ENCODE results near the gene C19orf85.

C19orf85 gene

DNA sequence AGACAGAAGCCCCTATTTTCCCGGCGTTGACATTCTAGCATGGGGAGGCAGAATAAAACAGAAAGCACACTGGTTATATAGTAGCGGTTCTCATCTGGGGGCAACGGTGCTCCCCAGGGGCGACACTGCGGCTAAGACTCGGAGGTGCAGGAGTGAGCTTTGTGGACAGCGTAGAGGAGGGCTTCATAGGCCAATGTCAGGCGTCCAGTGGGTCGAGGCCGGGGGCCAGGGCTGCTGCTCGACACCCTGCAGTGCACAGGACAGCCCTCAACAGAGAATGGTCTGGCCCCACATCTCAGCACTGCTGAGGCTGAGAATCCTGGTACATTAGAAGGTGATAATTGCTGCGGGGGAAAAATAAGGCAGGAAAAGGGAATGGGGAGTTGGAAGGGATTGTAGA is 13.4 kb upstream of the C19orf85 start:
- no peak for DNase-seq (ENCODE audit: low read depth)

DNA sequence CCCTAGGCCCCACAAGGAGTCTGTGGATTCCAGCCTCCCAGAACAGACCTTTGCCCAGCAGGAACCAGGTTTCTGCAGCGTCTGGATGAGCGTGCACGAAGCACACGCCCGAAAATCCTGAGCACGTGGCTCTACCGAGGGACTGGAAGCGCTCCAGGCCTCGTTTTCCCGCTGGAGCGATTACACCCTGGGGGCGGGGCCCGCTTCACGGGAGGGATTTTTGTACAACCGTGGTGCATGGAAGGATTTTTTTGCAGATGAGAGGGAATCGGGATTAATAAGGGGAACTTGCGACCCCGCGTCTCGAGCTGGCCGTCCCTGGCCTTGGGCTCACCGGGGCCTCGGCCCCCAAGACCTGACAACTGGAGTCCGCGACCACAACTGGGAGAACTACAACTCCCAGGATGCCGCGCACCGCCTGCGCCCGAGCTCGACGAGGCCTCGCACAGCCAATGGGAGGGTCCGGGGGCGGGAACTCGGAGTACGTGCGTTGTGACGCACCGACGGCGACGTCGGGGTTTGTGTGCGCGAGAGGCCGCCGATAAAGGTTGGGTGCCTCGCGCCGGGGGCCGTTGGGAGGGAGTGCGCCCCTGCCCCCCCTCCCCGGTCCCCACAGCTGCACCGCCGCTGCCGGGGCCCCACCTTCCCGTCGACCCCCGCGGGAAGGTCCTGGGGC is 11.7 kb upstream of the C19orf85 start, which contains the start of gene ZNF628:
ZNF628 (plus strand) TSS at position 518 of the 676 bp plus-strand sequence. CDS start 3,294 bp downstream, outside the sequence.
- DNase-seq (ENCODE audit: low read depth): peak; percentile 95

DNA sequence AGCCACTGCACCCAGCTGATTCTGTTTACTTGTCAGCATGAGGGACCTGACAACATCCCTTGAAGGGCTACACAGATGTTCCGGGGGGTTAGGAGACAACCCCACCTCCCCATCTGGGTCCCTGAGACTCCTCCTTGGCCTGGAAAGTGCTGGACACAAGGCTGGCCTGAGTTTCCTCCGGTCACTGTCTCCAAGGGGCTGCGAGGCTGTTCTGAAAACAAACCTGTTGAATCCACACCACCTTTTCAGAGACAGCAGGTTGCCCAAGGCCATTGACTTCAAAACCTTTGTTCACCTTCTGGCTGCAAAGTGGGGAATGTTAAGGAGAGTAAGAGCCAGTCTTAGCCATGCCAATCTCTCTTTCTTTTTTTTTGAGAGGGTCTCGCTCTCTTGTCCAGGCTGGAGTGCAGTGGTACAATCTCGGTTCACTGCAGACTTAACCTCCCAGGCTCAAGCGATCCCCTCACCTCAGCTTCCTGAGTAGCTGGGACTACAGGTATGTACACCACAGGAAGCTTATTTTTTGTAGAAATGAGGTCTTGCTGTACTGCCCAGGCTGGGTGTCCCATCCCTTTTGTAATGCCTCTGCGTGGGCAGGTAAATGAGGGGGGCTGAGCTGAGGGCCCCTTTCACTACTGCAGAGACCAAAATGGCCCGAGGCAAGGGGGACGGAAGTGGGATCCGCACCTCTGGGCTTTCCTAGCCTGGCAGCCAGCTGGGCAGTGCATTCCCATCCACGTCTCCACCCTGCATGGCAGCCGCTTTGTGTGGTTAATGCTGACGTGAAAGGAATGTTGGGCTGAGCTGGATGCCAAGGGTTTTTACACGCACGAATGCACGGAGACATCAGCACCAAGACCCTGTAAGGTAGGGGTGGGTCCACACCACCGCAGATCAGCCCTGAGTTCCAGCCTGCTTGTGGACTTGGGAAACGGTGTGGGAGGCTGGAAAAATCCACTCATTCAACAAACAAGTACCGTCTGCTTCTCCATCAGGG is 10.0 kb upstream of the C19orf85 start:
- DNase-seq (ENCODE audit: low read depth): no peak

DNA sequence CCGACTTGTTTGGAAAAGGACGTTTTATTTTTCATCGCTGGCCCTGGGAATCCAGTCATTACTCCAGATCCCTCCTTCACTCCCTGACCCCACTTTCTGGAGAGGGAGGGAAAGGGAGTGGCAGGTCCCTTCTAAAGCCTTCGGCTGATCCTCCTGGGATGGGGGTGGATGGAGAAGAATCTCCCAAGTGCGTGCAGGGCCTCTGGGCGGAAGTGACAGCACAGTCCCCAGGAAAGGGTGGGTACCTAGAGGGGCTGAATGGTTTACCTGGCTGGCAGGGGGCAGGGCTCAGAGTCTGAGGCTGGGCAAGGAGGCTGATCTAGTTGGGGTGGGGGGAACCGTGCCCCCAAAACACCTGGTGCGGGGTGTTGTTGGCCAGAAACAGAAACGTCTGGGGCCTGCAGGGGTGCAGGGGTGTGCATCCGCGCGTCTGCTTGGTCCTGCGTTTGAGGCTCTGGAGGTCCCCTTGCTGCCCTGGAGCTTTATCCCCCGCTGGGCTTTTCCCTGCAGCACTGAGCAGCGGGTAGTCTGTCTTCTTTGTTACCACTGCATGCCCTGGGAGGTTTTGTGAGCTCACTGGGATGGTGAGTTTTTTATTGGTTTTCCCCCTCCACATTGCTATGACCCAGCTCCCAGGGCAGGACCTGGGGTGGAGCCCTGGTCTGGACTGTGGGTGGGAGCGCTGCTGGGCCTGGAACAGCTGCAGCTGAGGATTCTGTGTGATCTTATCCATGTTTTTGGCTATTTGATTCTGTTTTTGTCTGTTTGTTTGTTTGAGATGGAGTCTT is 8.9 kb upstream of the C19orf85 start:
- no peak for DNase-seq (ENCODE audit: low read depth)

DNA sequence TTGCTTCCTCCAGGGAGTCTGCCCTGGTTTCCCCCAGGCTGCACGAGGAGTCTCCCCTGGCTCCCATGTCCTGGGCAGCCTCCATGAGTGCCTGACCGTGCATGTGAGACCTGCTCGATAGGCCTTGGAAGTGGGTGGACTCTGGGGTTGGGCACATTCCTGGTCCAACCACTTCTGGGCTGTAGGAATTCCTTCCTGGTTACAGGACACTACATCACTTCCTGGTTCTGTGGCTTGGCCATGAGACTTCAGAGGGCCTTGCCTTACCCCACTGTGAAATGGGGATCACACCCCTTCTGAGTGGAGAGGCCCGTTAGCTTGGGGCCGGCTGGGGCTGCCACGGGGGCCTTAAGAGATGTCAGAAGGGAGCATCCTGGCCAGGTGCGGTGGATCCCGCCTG is 7.9 kb upstream of the C19orf85 start:
- DNase-seq (ENCODE audit: low read depth): no peak

DNA sequence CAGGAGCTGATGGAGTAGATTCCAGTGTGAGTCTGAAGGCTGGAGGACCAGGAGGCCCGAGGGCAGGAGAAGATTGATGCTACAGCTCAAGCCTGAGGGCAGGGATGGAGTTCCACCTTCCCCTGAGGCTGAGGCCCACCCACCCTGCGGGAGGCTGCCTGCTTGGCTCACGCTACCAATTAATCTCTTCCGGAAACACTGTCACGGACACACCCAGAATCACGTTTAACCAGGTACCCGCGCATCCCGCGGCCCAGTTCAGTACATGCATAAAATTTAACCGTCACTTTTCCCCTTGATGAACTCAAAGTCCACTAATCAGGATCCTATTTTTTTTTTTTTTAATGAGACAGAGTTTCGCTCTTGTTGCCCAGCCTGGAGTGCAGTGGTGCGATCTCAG is 6.7 kb upstream of the C19orf85 start:
- DNase-seq (ENCODE audit: low read depth): no peak

DNA sequence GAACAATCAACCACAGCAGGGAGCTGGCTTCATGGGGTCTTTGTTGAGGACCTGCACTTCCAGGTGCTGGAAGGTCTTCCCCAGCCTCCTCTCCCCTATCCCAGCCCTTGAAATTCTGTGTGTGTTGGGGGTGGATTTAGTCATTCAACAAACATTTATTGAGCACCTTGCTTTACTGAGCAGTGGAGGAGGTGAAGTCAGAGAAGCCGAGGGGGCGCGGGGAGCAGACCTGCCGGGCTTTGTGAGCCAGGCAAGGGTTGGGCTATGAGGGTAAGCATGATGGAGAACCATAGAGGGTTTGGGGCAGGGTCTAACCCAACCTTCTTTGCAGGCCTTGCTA is 3.5 kb upstream of the C19orf85 start:
- no peak for DNase-seq (ENCODE audit: low read depth)

DNA sequence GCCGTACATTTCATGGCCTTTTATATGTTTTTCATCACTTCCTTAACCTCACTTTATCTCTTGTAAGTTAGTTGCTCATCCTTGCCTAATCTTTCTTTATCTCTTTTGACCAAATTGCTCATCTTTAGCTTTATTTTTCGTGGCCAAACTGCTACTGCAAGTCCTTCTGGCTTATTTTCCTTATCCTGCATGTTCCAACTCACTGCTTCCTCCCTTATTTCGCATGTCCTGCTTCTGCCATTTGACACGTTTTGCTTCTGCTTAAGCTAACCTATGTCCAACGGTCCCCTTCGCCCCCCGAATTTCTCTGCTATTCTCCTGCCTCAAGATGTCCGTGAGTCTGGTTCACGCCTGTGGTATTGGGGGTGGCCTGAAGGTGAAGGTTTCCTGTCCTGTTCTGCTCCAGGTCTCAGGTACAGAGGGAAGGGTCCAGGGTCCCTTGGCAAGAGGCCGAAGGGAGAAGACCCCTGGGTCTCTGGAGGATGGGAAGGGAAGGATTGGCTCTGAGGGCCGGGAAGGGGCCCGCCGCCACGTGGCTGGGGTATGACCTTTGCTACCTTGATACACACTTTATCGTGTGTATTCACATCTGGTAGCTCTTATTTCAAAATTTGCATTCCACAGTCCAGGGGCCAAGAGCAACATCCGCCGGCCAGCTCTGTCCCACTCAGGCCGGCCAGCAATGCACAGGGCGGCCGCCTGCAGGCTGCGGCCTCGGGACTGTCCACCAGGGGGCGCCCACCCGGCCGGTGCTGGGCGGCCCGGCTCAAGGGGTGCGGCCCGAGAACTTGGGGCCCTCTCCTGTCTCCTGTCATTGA is 2.9 kb upstream of the C19orf85 start:
- peak; percentile 44 for DNase-seq (ENCODE audit: low read depth)

DNA sequence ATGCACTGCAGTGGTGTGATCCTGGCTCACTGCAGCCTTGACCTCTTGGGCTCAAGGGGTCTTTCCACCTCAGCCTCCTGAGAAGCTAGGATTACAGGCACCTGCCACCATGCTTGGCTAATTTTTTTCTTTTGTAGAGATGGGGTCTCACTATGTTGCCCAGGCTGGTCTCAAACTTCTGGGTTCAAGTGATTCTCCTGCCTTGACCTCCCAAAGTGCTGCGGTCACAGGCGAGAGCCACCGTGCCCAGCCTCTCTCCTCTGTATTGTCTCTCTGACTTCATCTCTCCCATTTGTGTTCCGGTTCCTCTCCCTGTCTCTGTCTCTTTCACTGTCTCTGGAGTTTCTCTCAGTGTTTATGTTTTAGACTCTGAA is 1.7 kb upstream of the C19orf85 start:
- no peak for DNase-seq (ENCODE audit: low read depth)

DNA sequence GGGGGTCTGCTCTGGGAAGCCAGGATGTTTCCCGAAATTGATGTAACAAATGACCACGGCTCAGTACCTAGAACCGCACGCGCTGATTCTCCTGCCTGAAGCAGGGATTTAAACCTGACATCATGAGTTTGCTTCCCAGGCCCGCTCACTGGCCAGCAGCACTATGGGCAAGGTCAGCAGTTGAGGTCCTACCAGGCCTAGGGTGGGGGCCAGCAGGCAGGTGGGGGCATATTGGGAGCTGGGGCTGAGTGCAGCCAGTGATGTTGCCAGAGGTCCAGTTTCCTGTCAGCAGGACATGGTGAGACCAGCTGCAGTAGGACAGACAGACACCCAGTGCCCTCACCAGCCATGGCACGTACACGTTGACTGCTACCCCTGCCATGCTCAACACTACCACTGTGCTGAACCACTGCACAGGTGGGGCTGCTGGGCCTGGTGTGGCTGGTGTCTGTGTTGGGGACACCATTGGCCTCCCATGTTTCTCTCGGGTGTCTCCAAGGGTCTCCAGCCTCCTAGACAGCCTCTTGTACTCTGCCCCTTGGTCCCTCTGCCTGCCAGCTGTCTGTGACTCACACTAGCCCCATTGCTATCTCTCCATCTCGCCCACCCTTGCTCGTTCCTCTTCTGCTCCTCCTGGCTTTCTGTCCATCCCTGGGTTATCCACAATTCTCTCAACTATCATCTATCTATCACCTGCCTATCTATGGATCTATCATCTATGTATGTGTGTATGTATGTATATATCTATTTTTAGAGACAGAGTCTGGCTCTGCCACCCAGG is 1.1 kb upstream of the C19orf85 start:
- no peak for DNase-seq (ENCODE audit: low read depth)

DNA sequence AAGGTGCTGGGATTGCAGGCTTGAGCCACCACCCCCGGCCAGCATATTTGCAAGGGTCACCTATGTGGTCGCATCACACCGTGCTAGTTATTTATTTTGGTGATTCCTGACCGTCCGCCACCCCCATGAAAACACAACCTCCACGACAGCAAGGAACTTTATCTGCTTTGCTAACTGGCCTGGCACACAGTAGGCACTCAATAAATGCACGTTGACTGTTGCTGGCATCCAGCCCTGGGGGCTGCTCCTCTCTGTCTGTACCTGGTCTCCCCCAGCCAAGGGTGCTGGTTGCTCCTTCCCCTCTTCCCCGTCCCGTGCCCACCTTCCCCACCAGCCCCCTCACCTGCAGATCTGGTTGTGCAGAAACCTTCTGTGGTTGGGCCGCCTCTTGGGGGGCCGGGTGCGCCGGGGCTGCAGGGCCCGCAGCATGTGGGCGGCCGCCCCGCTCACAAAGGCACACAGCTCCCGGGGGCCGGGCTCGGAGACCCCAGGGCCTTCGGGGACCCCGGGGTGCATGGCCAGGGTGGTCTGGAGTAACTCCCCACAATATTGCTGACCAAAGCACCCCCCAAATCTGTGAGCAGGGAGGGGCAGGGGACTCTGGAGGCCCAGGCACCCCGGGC is 401 bp downstream of the C19orf85 start:
- DNase-seq (ENCODE audit: low read depth): no peak

DNA sequence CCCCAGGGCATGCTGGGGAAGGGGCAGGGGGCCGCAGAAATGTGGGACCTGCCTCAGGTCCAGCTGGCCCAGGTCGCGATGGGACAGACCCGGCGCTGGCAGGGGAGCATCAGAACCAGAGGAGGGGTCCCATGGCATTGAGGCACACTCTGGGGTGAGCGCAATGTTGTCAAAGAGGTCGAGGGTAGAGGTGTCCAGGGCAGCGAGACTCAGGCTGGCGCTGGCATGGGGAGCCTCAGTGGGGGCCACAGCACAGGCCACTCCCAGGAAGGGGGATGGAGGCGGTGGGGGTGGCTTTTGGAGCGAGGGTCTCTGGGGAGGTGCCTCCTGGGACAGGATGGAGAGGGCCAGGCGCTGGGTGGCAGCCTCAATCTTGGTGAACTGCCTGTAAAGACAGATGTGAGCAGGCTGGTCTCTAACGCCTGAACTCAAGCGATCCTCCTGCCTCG is 944 bp downstream of the C19orf85 start:
- DNase-seq (ENCODE audit: low read depth): no peak

DNA sequence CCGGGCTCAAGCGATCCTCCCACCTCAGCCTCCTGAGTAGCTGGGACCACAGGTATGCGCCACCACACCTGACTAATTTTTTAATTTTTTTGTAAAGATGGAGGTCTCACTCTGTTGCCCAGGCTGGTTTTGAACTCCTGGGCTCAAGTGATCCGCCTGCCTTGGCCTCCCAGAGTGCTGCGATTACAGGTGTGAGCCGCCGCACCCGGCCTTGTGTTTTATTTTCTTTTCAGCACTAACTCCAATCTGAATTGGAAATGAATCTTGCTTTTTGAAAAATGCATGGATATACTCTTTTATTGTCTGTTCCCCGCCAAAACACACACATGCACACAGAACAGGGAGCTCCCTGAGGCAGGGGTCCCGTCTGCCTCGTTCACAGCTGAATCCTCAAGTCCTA is 1.8 kb downstream of the C19orf85 start:
- DNase-seq (ENCODE audit: low read depth): no peak

DNA sequence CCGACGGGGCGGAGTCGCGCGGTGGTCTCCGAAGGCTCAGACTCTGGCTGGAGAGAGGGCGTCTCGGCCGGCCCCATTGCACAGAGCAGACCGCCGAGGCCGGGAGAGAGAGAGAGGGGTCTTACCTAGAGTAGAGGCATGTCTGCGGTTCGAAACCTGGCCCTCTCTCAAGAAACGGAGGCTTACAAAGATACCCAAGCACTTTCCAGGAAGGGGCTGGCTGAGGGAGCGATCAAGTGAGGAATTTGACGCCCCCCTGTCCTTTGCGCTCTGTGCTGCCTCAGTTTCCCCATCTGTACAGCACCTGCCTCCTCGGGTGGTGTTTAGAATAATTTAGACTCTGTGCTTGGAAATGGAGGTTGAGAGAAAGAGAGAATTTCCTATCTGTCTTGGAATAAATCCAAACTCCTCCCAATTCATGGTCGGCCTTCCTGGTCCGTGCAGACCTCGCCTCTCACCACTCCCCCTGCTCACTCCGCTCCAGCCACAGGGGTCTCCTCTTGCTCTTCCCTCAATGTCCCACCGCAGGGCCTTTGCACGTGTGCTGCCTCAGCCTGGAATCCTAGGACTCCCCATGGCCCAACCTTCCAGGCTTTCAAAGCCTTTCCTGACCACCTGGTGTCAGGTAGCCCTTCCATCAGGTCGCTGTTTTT is 2.5 kb downstream of the C19orf85 start:
- DNase-seq (ENCODE audit: low read depth): no peak

DNA sequence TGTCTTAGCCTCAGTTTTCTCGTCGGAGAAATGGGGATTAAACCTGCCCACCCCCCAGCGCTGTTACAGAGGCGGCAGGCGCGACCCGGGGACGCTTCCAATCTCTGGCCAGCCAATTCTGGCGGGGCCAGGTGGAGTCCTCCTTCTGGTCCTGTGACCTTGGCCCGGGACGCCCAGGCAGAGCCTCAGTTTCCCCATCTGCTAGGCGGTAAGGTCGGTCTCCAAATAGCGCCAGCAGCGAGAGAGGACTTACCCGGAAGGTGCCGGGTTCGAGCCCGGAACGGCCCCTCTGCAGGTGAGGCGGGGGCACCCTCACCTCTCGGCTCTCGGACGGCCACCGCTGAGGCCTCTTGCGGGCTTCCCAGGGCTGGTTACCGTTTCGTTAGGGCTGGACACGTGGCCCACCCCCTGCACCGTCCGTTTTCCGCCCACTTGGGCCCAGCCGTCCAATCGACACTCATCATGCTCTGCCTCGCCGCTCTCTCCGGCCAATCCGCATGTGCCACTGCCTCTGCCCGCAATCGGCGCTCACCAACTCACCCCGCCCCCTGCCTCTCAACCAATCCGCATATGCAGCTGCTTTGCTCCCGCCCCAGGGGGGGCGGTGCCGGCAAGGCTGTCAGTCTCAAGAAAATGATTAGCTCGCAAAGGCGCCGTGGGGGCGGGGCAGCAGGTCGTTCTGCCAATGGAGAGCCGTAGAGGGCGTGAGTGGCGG is 3.1 kb downstream of the C19orf85 start, which contains the start of gene ISOC2:
ISOC2 (minus strand) TSS at position 384 of the 715 bp plus-strand sequence. CDS start 5,156 bp downstream, outside the sequence.
- peak; percentile 100 for DNase-seq (ENCODE audit: low read depth)

DNA sequence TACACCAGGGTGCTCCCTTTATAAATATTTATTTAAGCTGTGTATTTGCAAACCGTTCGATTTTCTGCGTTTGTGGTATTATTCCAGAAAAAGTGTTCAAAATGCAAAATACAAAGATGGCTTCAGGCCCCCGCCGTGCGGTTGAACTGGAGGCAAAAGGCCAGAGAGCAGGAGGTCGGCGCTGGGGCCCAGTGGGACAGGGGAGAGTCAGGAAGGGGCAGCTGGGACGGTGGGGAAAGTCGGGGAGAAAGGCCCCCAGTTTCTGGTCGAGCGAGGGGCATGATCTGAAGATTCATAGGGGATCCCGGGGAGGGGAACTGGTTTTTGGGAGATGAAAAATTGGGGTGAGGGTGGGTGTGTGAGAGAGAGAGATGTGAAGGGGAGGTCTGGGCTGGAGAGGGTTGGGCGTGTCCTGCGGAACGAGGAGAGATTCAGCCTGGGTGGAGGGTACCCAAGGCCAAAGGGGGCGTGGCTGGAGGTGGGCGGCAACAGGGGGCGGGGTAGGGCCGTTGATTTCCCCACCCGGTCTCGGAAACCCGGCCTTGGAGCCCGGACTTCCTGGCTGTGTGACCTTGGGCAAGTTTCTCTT is 3.8 kb downstream of the C19orf85 start:
- peak; percentile 30 for DNase-seq (ENCODE audit: low read depth)

DNA sequence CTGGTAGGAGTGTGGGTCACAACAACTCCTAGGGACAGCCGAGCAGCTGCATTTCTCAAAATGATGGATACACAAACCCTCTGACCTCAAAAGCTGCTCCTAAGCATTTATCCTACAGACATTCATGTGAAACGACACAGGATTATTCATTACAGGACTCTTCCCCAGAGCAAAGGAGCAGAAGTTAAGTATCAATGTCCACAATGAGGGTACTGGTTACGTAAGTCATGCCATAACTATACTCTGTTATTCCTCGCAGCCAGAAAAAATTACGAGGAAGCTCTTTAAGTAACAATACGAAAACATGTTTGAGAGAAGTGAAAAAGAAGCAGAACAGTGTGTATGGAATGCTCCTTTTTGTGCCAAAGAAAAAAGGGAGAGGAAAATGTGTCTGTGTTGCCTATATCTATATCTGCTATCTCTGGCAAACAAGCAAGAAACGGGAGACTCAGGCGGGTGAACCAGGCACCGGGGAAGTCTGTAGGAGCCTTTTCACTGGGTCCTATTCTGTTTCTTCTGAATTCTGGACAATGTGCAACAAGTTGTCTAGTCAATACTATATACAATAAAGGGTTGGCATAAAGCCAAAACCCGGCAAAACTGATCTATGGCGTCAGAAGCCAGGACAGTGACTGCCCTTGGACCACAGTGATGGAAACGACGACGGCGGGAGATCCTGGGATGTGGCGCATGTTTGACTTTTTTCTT is 4.4 kb downstream of the C19orf85 start:
- DNase-seq (ENCODE audit: low read depth): no peak

DNA sequence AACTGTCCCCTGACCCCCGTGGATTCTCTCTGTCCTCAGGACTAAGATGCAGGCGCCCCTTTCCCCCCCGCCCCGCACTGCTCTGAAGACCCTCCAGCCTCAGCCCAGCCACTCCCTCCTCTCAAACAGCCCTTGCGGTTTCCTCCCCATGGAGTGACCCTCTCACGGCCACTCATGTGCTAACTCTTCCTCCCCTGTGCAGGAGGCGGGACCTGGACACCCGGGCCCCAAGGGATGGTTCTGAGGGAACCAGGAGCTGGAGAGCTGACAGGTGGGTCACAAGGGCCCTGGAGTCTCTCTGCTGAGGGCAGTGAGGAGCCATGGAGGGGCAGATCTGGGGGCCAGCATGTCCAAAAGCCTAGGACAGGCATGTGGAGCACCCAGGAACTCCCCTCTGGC is 5.0 kb downstream of the C19orf85 start:
- DNase-seq (ENCODE audit: low read depth): no peak

Measured in stimulated activated CD8-positive, alpha-beta memory T cell treated with anti-CD3 and anti-CD28 coated beads, Interleukin-7, amount 100 ng/mL, for 24 hours (primary cell).